Breast epithelium (tissue), 3 donors: ENCODE measurements around the gene DNMT3A.

ENCODE experiments used
- CTCF ChIP-seq, 3 donors: fragments of 450-650 bp; IDR thresholded peaks; one replicate each; pipeline ENCODE4 v1.5.1; 2016 to 2017; ENCODE audit warnings: antibody characterized with exemption in 3 of 3, mild to moderate bottlenecking in 3 of 3, moderate library complexity in 3 of 3
- POLR2A ChIP-seq: fragments of 450-650 bp; IDR thresholded peaks from one replicate; pipeline ENCODE4 v1.6.1; 2016; ENCODE audit warnings: antibody characterized with exemption, mild to moderate bottlenecking, moderate library complexity
- POLR2AphosphoS5 ChIP-seq, 3 donors: sonication (generic); formaldehyde crosslinking; IDR thresholded peaks; one replicate each; pipeline ENCODE4 v1.6.1; 2017; ENCODE audit warnings: antibody characterized with exemption in 3 of 3

GRCh38 chr2:25306777-25307368 lies 34.9 kb downstream of the DNMT3A start:
- TF ChIP-seq CTCF (IDR thresholded peaks at IDR 0.05) = no peak
- no peak for TF ChIP-seq POLR2A
- no peak for TF ChIP-seq POLR2AphosphoS5 (IDR thresholded peaks at IDR 0.05)
